HTR-8/SVneo (cell line): ENCODE results near the gene COL17A1.

ENCODE experiments used
- DNase-seq: peaks from one replicate; pipeline ENCODE4 v3.0.0; 2011; ENCODE audit warnings: low spot score, mixed read lengths; ENCODE audit not compliant: insufficient read length
- FAIRE-seq: peaks from 2 replicates; lab custom pipeline; 2011; peaks lifted over from hg19 to GRCh38; lab: Jason Lieb, UNC

Gene COL17A1

DNA sequence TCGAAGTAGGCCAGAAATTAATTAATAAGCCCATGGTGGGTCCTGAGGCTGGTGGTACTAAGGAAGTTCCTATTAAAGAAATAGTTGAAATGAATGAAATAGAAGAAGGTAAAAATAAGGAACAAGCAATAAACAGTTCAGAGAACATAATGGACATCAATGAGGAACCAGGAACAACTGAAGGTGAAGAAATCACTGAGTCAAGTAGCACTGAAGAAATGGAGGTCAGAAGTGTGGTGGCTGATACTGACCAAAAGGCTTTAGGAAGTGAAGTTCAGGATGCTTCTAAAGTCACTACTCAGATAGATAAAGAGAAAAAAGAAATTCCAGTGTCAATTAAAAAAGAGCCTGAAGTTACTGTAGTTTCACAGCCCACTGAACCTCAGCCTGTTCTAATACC lies 82.8 kb downstream of the COL17A1 start:
- FAIRE-seq (no peak), DNase-seq (no peak)

DNA sequence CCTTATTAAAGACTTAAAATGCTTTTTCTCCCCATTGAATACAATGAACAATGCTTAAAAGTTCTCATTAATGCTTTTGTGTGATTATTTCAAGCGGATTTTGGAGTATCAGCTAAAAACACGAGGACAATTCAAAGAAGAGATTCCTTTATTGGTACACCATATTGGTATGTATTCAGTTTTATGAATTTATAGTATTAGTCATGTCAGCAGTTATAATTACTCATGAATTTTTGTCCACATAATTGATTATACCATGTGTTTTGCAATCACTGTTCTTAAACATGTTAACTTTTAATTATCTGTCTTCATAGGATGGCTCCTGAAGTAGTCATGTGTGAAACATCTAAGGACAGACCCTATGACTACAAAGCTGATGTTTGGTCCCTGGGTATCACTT lies 86.9 kb downstream of the COL17A1 start:
- FAIRE-seq (no peak), DNase-seq (no peak)

DNA sequence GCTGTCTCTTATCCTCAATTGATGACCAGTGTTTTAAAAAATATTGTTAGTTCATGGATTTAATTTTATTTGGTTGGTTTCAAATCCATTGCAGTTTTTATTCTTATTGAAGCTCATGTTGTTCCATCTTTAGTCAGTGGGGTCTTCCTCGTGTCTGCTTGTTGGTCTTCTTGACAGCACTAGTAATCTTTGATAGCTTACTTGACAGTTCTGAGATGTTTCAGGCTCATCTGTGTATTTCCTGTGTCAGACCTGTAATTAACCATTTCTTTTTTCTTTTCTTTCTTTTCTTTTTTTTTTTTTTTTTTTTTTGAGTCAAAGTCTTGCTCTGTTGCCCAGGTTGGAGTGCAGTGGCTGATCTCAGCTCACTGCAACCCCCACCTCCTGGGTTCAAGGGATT lies 90.5 kb downstream of the COL17A1 start:
- no peak for FAIRE-seq
- no peak for DNase-seq

DNA sequence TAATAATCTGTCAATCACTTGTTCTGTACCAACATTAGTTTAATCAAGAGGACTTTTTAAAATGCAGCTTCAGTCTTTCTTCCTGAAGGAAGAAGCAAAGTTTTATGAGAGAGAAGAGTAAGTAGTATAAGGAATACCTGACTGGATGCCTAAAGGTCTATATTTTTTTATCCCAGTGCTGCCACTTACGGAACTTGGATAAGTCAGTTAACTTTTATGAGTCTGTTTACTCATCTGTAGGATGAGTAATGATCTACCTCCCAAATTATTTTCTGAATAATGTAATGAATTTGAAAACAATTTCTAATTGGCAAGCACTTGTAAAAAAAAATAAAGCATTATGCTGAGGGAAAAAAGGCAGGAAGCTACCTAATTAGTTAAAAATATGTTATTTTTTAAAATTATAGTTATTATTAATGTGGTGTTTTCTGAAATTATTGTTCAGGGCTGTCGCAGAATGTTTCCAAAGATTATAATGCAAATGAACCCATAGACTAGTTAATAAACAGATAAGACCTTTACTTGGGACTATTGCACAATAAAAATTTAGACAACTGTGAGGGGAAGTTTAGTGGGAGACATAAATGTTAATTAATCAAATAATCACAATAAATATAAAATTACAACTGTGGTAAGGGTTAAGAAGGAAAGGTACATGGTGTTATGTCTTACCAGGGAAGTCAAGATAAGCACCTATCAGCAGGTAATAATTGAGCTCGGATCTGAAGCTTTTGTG lies 94.1 kb downstream of the COL17A1 start:
- no peak for FAIRE-seq
- no peak for DNase-seq

DNA sequence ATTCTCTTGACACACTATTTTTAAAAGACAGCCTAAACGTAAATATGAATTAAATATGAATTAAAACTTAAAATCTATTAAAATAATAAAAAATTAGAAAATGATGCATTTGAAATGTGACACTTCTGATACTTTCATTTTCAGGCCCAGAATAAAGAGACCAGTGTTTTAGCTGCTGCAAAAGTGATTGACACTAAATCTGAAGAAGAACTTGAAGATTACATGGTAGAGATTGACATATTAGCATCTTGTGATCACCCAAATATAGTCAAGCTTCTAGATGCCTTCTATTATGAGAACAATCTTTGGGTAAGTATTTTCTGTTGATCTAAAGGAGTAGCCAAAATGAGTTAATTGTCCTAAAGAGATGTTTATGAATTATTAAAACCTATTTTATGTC lies 95.1 kb downstream of the COL17A1 start:
- no peak for FAIRE-seq
- DNase-seq, result no peak

DNA sequence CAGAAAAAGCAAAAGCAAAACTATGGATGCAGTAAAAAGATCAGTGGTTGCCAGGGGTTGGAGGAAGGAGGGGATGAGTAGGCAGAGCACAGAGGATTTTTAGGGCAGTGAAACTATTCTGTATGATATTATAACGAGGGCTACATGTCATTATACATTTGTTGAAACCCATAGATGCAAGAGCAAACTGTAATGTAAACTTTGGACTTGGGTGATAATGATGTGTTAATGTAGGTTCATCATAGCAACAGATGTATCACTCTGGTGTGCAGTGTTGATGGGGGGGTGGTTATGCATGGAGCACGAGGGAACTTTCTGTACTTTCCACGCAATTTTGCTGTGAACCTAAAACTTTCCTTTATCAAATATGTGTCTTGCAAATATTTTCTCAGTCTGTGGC lies 95.6 kb downstream of the COL17A1 start:
- no peak for DNase-seq
- FAIRE-seq, result peak; percentile 63

DNA sequence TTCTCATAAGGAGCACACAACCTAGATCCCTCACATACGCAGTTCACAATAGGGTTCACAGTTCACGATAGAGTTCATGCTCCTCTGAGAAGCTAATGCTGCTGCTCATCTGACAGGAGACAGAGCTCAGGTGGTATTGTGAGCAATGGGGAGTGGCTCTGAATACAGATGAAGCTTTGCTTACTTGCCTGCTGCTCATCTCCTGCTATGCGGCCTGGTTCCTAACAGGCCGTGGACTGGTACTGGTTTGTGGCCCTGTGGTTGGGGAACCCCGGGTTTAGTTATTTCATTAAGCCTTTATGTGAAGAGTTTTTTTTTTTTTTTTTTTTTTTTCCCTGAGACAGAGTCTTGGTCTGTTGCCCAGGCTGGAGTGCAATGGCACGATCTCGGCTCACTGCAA lies 99.3 kb downstream of the COL17A1 start:
- DNase-seq (no peak), FAIRE-seq (no peak)

DNA sequence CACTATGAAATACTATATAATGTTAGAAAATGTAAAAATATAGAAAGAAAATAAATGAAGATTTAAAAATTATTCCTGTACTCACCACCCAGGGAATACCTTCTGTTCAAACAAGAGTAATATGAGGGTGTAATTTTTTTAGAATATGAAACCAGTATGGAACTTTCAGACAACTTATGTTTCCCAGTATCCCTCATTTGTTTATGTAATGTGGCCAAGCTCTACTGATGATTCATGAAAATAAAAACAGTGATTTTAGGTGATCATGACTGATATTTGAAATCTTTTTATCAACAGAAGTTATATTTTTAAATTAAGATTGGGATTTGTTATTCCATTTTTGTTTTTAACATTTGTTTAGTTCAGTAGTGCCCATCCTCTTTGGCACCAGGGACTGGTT lies 100.0 kb downstream of the COL17A1 start:
- FAIRE-seq, result no peak
- no peak for DNase-seq

DNA sequence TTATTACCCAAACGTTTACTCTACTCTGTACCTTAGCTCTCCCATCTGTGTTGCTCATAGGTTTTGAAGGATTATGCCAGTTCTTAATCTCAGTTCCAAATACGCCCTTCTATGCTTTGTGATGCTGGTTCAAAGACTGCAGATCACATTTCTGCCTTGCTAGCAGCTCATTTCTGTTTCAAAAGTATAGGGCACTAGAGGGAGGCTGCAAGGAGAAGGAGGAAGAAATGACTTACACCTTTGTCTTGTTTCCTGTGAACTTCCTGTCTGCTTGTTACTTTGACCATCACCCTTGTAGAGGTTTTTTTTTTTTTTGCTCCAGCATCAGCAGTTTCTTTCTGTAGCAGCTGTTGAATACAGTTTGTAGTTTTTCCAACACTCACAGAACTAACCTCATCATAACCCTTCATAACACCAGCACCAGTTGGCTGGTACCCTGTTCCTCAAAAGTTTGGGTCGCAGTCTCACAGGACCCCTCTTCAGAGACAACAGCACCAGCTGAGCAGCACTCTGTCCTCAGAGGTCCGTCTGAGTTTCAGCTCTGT lies 102.2 kb downstream of the COL17A1 start:
- FAIRE-seq, result no peak

DNA sequence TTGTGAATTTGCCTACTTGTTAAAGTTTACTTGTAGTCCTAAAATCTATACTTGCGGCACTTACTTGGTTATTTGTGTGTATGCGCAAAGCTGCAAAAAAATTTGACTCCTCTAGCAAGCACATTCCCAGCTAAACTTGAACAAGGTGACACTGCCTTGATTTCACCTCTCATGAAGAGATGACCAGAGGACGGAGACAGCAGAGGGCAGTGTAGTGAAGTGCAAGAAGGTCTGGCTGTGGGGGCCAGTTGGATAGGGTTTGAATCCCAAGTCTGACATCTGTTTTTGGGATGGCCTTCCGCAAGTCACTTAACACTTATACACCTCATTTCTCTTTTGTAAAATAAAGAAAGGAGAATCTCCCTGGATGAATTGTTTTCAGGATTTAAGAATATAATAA lies 103.0 kb downstream of the COL17A1 start:
- DNase-seq, result no peak
- FAIRE-seq, result no peak

More for the DNA sequence above, 102.2 kb downstream of the COL17A1 start:
- DNase-seq, result no peak
